GM18861 (cell line): ENCODE measurements around the gene IL31.

Source experiments
- ATAC-seq: cut with Tn5 transposase; IDR thresholded peaks from one replicate; pipeline ENCODE4 v1.9.1; 2021; ENCODE audit not compliant: unreplicated experiment

Gene IL31

GRCh38 chr12:122159882-122160281 is 14.1 kb downstream of the IL31 start:
- ATAC-seq: no peak

- no peak for ATAC-seq
Measured at GRCh38 chr12:122158700-122159285, 15.2 kb downstream of the IL31 start.

- no peak for ATAC-seq
Measured at GRCh38 chr12:122155705-122156104, 18.3 kb downstream of the IL31 start.

GRCh38 chr12:122152754-122153153 is 21.3 kb downstream of the IL31 start:
- no peak for ATAC-seq

DNA sequence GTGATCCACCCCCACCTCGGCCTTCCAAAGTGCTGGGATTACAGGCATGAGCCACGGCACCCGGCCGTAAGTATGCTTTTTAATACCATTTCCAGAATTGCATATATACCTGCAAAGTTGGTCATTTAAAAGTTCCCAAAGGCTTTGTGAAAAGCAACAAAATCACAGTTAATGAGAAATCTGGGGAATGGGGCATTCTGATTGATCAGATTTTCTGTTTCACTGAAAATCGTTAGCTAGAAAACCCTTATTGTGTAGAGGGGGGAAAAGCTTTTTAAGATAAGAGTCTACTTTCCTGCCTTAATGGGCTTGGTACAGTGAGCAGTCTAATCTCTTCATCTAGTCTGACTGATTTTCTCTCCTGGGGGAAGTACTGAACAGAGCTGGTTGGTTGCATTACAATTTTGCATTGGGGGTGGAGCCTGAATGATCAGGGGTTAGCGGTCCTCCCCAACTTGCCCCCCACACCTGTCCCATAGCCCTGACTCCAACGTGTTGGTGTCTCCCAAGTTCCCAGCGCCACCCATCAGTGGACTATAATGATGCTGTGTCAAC is 23.8 kb downstream of the IL31 start:
- no peak for ATAC-seq

GRCh38 chr12:122148657-122149056 is 25.4 kb downstream of the IL31 start:
- ATAC-seq: no peak

- ATAC-seq: no peak
Measured at GRCh38 chr12:122147514-122148290, 26.3 kb downstream of the IL31 start.

GRCh38 chr12:122145505-122146330 is 28.3 kb downstream of the IL31 start:
- no peak for ATAC-seq

DNA sequence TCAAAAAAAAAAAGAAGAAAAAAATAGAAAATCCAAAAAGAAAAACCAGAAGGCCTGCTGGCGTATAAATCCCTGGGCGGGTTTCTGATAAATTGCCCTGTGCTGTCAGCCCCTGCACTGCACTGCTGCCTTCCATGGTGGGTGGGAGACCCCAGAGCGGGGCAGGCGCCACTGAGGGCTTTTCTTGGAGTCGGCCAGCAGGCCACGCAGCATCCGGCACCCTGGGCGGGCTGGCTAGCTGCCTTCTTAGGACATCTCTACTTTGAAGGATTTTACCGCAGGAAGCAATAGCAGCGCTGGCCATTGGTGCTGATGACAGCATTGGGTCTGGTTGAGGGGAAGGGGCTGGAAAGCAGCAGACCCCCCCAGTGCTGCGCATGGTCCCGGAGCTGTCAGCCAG is 29.1 kb downstream of the IL31 start:
- ATAC-seq: no peak

DNA sequence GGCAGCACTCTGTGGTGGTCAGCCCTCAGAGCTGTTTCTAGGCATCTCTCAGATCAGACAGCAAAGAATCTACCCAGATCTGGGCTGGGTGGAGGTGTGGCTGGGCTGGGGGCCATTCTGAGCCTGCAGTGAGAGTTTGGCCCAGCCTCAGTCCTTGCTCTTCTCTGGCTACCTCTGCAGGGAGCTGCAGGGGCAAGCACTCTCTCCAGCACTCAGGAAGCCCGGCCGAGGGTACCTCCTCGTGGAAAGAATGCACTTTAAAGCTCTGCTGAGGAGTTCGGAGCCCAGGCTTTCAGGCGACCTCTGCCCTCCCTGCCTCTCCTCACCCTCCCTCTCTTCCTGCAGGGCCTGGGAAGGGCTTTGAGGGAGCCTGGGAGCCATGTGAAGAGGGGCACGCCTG is 31.2 kb downstream of the IL31 start:
- no peak for ATAC-seq

DNA sequence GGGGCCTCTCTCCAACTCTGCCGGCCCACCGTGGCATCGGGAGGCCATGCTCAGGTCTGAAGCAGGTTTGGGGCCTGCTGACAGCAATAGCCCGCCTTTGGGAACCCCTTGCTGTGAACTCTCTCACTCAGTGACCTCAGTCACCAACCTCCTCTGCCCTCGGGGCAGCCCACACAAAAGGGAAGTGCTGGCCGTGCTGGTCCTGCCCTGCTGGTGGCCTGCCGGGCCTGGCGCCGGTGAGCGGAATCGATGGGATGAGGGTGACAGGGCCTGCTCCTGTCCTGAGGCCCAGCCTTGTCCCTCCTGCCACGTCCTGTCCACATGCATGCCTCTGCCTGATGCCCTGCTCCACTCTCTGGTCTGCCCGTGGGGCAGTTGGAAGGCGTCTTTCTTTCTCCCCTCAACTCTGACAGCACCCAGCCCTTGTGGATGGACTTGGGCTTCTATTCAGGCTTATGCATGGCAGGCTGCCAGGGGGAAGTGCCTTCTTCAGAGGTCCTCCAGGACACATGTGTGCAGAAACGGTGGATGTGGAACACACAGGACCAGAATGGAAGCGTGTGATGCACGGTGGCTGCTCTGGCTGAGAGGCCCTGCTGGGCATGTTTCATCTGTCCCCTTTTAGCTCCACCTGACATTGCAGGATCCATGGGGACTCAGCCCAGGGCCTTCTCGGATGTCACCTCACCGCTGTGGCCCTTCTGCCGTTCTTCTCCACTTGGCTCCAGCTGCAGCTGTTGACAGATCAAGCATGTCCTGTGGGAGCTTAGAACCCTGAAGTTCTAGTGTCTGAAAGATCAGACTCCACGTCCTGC is 31.9 kb downstream of the IL31 start:
- no peak for ATAC-seq

DNA sequence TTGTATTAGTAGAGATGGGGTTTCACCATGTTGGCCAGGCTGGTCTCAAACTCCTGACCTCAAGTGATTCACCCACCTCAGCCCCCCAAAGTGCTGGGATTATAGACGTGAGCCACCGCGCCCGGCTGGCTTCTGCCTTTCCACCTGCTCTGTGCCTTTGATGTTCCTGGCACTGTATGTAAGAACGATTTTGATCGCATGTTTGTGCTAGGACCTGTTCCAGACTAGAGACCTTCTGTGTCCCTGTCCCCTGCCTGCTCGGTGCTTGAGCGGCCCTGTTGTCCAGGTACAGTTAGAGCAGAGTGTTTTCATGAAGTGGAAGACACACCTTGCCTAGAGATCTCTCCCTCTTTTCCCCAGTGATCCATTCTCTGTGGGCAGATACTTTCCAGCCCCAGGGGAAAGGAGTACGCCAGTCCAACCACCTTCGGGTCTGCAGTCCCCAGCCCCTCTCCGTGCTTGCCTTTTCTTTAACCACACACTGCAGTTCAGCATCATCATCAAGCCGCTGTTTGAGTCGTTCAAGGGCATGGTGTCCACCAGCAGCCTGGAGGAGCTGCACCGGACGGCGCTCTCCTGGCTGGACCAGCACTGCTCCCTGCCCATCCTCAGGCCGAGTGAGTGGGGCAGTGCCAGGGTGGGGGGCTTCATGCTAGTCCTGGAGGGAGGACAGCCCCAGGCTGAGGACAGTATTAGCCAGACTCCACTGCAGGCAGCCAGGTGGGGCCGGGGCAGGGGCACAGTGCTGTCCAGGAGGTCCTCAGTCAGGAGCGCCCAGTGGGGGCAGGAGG is 33.4 kb downstream of the IL31 start:
- no peak for ATAC-seq

DNA sequence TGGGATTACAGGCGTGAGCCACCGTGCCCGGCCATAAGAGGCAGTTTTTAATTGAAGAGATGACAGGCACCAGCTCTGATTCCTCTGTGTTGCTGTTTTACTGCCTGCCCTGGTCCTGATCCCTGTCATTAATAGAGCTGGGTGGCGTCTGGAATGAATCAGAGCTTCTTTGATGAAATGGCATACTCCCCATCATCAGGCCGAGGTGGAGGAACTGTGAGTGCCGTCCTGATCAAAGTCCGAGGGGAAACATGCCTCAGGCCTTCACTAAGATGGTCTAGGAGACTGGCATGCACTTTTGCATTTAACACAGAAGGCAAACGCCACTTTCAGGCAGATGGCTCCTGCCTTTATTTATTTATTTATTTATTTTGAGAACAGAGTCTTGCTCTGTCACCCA is 34.1 kb downstream of the IL31 start:
- ATAC-seq: no peak

DNA sequence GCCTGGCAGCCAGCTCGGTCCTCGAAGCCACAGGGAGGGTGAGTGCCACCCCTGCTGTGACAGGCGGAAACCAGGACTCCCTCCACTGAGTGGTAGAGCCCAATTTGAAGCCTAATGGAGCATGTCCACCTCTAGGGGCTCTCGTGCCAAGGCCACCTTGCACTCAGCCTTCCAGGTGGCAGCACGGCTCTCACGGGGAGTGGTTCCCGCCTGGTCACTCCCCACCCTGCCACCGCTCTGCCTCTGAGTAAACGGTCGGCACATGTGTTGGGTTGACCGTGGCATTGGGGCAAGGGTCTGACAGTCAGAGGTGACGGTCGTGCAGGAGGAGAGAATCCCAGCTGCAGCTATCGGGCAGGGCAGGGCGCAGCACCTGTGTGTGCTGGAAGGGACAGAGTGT is 34.8 kb downstream of the IL31 start:
- no peak for ATAC-seq

DNA sequence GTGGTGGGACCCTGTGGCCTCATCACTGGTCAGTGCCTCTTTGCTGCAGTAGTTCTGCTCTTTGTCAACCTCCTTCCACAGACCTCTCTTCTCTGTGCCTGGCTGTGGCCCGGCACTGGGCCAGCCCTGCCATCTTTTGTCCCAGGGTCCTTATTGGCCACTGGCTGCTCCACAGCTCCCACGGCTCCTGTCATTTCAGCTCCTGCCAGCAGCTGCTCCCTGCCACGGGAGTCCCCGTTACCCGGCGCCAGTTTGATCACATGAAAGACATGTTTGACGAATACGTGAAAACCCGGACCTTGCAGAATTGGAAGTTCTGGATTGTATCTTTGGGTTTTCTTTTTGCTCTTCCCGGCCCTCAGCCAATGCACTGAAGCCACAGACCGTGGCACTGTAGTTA is 35.4 kb downstream of the IL31 start:
- no peak for ATAC-seq

DNA sequence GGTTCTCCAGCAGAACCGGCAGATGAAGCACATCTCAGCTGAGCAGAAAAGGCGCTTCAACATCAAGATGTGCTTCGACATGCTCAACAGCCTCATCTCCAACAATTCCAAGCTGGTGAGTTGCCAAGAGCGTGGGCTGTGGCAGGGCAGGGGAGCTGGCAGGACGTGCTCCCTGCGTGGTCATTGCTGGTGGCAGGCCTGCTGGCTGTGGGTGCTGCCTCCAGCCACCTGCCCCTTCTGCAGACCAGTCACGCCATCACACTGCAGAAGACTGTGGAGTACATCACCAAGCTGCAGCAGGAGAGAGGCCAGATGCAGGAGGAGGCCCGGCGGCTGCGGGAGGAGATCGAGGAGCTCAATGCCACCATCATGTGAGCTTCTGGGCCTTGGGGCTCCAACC is 35.8 kb downstream of the IL31 start:
- no peak for ATAC-seq

GRCh38 chr12:122137681-122138080 is 36.3 kb downstream of the IL31 start:
- ATAC-seq: no peak

- ATAC-seq: no peak
Measured at GRCh38 chr12:122137229-122137628, 36.8 kb downstream of the IL31 start.

DNA sequence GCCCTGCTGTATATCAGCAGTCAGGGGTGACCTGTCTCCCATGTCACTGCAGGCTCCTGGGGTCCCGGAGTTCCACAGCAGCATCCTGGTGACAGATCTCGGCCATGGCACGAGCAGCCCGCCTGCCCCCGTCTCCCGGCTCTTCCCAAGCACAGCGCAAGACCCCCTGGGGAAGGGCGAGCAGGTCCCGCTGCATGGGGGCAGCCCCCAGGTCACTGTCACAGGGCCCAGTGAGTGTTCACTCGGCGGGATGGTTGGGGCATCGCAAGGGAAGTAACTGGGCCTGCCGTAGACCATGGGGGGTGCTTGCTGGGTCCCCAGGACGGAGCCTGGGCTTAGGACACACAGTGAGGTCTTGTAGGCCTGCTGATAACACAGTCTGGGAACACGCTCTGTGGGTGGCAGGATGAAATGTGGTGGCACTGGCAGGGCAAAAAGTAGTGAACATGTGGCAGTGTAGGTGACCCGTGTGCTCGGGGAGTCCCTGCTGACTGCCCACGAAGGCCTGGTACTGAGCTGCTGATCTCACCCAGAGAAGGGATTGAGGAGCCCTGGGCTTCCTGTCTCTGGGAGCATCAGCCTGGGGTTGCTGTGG is 38.5 kb downstream of the IL31 start:
- ATAC-seq: no peak
